ENCODE results near the gene GRAP2.

Gene GRAP2

GRCh38 chr22:40004836-40005235, 104.0 kb downstream of the GRAP2 start:
- no peaks in the 10 kb centered on the region for H3K36me3 ChIP-seq (ENCODE audit: control insufficient read depth, low read length)
- no peaks in the 10 kb centered on the region for H3K9me2 ChIP-seq (replicated peaks; ENCODE audit: control insufficient read depth, low read length)
- H3K4me2 ChIP-seq (ENCODE audit: low read length): no peak overlapping the region
- H4K20me1 ChIP-seq (ENCODE audit: control insufficient read depth, insufficient read depth, low read depth, low read length): no peaks in the 10 kb centered on the region
- H3K27ac ChIP-seq (ENCODE audit: low read depth, low read length): no peak overlapping the region
- H3K9me3 ChIP-seq (ENCODE audit: control insufficient read depth, insufficient read depth, low read length): no peaks in the 10 kb centered on the region
- H3K27me3 ChIP-seq (ENCODE audit: control insufficient read depth, low read length): peaks cover 15% of the 10 kb centered on the region; the same call in 1 of the 2 replicates
- no peaks in the 10 kb centered on the region for H3K4me1 ChIP-seq (ENCODE audit: control insufficient read depth, low read length)
- H3K4me3 ChIP-seq (ENCODE audit: low read length): no peak overlapping the region
- H3K79me2 ChIP-seq (ENCODE audit: control insufficient read depth, low read length): no peaks in the 10 kb centered on the region
- TF ChIP-seq EZH2phosphoT487 (IDR thresholded peaks at IDR 0.05; ENCODE audit: borderline replicate concordance, low read length) (no peak), CTCF (IDR thresholded peaks at IDR 0.05; ENCODE audit: low read depth, low read length, poor library complexity, severe bottlenecking) (no peak)
- no peaks in the 10 kb centered on the region for H3F3A ChIP-seq (ENCODE audit: control insufficient read depth, insufficient read depth)

GRCh38 chr22:40006641-40007040, 105.8 kb downstream of the GRAP2 start:
- Histone ChIP-seq H3K27me3 (ENCODE audit: control insufficient read depth, low read length) (peaks cover 15% of the 10 kb centered on the region), H3K36me3 (ENCODE audit: control insufficient read depth, low read length) (no peaks in the 10 kb centered on the region), H3K9me2 (replicated peaks; ENCODE audit: control insufficient read depth, low read length) (no peaks in the 10 kb centered on the region), H3F3A (ENCODE audit: control insufficient read depth, insufficient read depth) (no peaks in the 10 kb centered on the region), H3K4me3 (ENCODE audit: low read length) (no peak overlapping the region), H3K4me2 (ENCODE audit: low read length) (no peak overlapping the region), H3K27ac (ENCODE audit: low read depth, low read length) (no peak overlapping the region), H3K79me2 (ENCODE audit: control insufficient read depth, low read length) (no peaks in the 10 kb centered on the region), H3K9me3 (ENCODE audit: control insufficient read depth, insufficient read depth, low read length) (no peaks in the 10 kb centered on the region), H3K4me1 (ENCODE audit: control insufficient read depth, low read length) (no peaks in the 10 kb centered on the region), H4K20me1 (ENCODE audit: control insufficient read depth, insufficient read depth, low read depth, low read length) (no peaks in the 10 kb centered on the region)
- TF ChIP-seq EZH2phosphoT487 (IDR thresholded peaks at IDR 0.05; ENCODE audit: borderline replicate concordance, low read length) (no peak), CTCF (IDR thresholded peaks at IDR 0.05; ENCODE audit: low read depth, low read length, poor library complexity, severe bottlenecking) (no peak)

GRCh38 chr22:40007853-40008710, 107.2 kb downstream of the GRAP2 start:
- TF ChIP-seq EZH2phosphoT487 (IDR thresholded peaks at IDR 0.05; ENCODE audit: borderline replicate concordance, low read length): no peak
- TF ChIP-seq CTCF (IDR thresholded peaks at IDR 0.05; ENCODE audit: low read depth, low read length, poor library complexity, severe bottlenecking): no peak
- H3K36me3 ChIP-seq (ENCODE audit: control insufficient read depth, low read length): no peaks in the 10 kb centered on the region
- H3K9me3 ChIP-seq (ENCODE audit: control insufficient read depth, insufficient read depth, low read length): no peaks in the 10 kb centered on the region
- peaks cover 14% of the 10 kb centered on the region for H3K27me3 ChIP-seq (ENCODE audit: control insufficient read depth, low read length)
- no peaks in the 10 kb centered on the region for H4K20me1 ChIP-seq (ENCODE audit: control insufficient read depth, insufficient read depth, low read depth, low read length)
- no peaks in the 10 kb centered on the region for H3K4me1 ChIP-seq (ENCODE audit: control insufficient read depth, low read length)
- no peaks in the 10 kb centered on the region for H3F3A ChIP-seq (ENCODE audit: control insufficient read depth, insufficient read depth)
- no peaks in the 10 kb centered on the region for H3K79me2 ChIP-seq (ENCODE audit: control insufficient read depth, low read length)
- H3K4me3 ChIP-seq (ENCODE audit: low read length): no peak overlapping the region
- no peak overlapping the region for H3K4me2 ChIP-seq (ENCODE audit: low read length)
- H3K9me2 ChIP-seq (replicated peaks; ENCODE audit: control insufficient read depth, low read length): no peaks in the 10 kb centered on the region
- H3K27ac ChIP-seq (ENCODE audit: low read depth, low read length): no peak overlapping the region
